Measurements from ENCODE around the gene ANKDD1B.

DNA sequence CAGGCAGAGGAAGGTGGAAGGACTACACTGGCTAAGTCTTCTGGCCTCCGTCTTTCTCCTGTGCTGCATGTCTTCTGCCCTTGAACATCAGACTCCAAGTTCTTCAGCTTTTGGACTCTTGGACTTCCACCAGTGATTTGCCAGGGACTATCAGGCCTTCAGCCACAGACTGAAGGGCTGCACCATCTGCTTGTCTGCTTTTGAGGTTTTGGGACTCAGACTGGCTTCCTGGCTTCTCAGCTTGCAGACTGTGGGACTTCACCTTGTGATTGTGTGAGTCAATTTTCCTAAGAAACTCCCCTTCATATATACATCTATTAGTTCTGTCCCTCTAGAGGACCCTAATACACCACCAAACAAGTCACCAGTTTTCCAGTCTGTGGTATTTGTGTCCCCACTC is 9.7 kb upstream of the ANKDD1B start:
- TF ChIP-seq, protein P1, sequence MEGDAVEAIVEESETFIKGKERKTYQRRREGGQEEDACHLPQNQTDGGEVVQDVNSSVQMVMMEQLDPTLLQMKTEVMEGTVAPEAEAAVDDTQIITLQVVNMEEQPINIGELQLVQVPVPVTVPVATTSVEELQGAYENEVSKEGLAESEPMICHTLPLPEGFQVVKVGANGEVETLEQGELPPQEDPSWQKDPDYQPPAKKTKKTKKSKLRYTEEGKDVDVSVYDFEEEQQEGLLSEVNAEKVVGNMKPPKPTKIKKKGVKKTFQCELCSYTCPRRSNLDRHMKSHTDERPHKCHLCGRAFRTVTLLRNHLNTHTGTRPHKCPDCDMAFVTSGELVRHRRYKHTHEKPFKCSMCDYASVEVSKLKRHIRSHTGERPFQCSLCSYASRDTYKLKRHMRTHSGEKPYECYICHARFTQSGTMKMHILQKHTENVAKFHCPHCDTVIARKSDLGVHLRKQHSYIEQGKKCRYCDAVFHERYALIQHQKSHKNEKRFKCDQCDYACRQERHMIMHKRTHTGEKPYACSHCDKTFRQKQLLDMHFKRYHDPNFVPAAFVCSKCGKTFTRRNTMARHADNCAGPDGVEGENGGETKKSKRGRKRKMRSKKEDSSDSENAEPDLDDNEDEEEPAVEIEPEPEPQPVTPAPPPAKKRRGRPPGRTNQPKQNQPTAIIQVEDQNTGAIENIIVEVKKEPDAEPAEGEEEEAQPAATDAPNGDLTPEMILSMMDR (IDR thresholded peaks at IDR 0.05): no peak
- no peak for TF ChIP-seq POLR2AphosphoS5 (IDR thresholded peaks at IDR 0.05; ENCODE audit: low read depth, low read length)
- TF ChIP-seq, protein P2, sequence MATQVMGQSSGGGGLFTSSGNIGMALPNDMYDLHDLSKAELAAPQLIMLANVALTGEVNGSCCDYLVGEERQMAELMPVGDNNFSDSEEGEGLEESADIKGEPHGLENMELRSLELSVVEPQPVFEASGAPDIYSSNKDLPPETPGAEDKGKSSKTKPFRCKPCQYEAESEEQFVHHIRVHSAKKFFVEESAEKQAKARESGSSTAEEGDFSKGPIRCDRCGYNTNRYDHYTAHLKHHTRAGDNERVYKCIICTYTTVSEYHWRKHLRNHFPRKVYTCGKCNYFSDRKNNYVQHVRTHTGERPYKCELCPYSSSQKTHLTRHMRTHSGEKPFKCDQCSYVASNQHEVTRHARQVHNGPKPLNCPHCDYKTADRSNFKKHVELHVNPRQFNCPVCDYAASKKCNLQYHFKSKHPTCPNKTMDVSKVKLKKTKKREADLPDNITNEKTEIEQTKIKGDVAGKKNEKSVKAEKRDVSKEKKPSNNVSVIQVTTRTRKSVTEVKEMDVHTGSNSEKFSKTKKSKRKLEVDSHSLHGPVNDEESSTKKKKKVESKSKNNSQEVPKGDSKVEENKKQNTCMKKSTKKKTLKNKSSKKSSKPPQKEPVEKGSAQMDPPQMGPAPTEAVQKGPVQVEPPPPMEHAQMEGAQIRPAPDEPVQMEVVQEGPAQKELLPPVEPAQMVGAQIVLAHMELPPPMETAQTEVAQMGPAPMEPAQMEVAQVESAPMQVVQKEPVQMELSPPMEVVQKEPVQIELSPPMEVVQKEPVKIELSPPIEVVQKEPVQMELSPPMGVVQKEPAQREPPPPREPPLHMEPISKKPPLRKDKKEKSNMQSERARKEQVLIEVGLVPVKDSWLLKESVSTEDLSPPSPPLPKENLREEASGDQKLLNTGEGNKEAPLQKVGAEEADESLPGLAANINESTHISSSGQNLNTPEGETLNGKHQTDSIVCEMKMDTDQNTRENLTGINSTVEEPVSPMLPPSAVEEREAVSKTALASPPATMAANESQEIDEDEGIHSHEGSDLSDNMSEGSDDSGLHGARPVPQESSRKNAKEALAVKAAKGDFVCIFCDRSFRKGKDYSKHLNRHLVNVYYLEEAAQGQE (IDR thresholded peaks at IDR 0.05; ENCODE audit: insufficient read depth in 1 of 2, low read depth in 2 of 2, low read length in 1 of 2): no peak
- no peak for TF ChIP-seq SIN3A (IDR thresholded peaks at IDR 0.05; ENCODE audit: borderline replicate concordance, insufficient read depth, low read depth, low read length)

Measured in Panc1 (cell line).